NCI-H2081 treated with DMSO at 0.1 percent for 48 hours (cell line): ENCODE data around the gene ACOT9.
"Not testable (repeated sequence)": the region's sequence is repeated elsewhere in the genome, so short reads cannot be mapped to it uniquely, and the experiment has no call there.

Source experiments
- DNase-seq: peaks from one replicate; lab custom pipeline; 2025; lab: John Stamatoyannopoulos, UW

ACOT9 gene

DNA sequence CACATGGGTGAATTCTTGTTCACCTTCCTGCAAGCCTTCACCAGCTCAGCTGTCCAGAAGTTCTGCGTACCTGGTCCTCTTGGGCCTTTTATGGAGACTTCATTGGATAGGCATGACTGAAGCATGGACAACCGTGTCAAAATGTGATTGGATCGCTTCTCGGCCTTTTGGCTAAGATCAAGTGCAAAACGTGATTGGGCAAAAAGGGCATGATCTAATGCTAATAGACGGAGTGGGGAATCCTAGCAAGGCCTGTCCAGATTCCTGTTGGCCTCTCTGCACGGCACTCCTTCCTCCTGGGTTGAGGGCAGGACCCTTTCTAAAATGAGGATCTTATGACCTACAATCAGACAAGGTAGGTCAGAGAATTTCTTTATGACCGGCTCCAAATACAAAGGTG is 50.9 kb downstream of the ACOT9 start:
- DNase-seq: no peak

- DNase-seq: not testable (repeated sequence)
These were observed 66.6 kb downstream of the ACOT9 start for GRCh38 chrX:23676486-23676885.

- no peak for DNase-seq
These were observed 70.0 kb downstream of the ACOT9 start for GRCh38 chrX:23673108-23673507.

GRCh38 chrX:23670528-23670927 is 72.5 kb downstream of the ACOT9 start:
- DNase-seq: no peak

DNA sequence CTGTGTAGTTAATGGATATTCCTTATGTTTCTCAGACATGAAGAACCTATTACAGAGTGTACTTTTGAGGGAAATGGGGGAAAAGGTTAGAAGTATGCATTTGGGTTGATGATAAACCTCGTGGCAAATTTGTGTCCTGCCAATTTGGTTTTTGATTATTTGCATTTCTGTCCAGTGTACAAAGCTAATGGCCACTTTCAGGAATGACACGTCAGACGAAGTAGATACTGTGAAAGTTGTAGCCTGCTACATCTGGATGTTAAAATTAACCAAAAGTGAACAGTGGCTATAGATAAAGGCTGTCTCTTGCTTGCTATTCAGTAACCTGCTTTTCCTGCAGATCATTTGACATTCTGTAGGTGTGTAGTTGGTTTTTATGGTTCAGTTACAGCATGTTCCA is 74.7 kb downstream of the ACOT9 start:
- no peak for DNase-seq

- DNase-seq: peak; percentile 33
These were observed 75.6 kb downstream of the ACOT9 start, which contains the start of gene PRDX4 for GRCh38 chrX:23667239-23668177. TSS of gene PRDX4 (plus strand) at chrX:23667493. CDS start at chrX:23667571, 78 bp downstream.

GRCh38 chrX:23666282-23666681 is 76.8 kb downstream of the ACOT9 start:
- DNase-seq: no peak

GRCh38 chrX:23664496-23664895 is 78.6 kb downstream of the ACOT9 start:
- DNase-seq: no peak

DNA sequence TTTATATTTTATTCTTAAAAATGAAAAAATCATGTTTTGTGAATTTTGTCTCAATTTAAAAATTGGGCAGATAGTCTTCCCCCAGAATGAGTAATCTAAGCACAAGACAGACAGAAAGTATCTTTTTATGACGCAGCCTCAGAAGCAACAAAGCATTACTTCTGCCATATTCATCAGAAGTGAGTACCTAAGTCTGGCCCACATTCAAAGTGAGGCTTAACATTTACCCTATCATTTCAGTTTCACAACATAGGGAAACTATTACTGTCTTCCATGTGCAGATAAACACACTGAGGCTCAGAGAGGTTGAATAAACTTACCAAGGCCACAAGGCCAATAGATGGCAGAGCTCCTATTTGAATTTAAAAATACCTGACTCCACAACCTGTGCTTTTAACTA is 80.2 kb downstream of the ACOT9 start:
- DNase-seq: no peak

- DNase-seq: no peak
These were observed 80.9 kb downstream of the ACOT9 start for GRCh38 chrX:23662187-23662586.

DNA sequence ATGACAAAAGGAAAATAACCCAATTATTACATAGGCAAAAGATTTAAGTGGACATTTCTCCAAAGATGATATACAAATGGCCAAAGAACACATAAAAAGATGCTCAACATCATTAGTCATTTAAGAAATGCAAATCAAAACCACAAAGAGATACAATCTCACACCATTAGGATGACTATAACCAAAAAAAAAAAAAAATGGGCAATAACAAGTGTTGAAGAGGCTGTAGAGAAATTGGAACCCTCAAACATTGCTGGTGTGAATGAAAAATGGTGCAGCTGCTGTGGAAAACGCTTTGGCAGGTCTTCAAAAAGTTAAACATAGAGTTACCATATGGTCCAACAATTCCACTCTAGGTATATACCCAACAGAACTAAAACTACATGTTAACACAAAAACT is 81.4 kb downstream of the ACOT9 start:
- no peak for DNase-seq

DNA sequence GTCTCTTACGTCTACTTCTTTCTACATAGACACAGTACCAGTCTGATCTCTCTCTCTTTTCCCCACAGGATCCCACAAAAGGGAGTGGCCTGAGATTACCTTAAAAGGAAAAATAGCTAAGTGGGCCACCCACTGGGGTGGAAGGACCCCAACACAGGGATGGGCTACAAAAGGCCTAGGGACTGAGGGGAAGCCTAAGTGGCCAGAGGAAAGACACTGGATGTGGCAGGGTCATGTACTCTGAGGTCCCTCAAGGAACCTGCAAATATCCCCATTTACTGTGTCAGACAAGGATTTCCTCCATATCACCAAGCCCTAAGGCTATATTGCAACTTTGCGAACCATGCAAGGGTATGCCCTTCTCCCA is 82.3 kb downstream of the ACOT9 start:
- DNase-seq: no peak

- not testable (repeated sequence) for DNase-seq
These were observed 82.9 kb downstream of the ACOT9 start for GRCh38 chrX:23660083-23660765.

GRCh38 chrX:23659339-23659738 is 83.7 kb downstream of the ACOT9 start:
- no peak for DNase-seq

DNA sequence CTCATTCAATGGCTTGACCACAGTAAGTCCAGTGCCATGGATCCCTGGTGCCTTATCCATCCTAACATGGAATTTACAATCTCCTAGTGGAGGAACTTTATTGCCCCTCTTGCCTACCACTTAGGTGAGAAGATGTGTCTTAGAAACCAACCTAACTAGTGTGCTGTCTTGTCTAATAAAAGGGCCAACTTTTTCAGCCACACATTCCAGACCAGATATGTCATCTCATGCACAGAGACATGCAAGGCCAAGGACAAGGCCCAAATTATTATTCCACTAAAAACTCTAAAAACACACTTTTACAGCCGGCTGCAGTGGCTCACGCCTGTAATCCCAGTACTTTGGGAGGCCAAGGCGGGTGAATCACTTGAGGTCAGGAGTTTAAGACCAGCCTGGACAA is 86.4 kb downstream of the ACOT9 start:
- no peak for DNase-seq

GRCh38 chrX:23656091-23656490 is 87.0 kb downstream of the ACOT9 start:
- peak; percentile 1 for DNase-seq
